ENCODE results near the gene COL4A2. TPM values are rescaled to one million over a fixed set of nuclear protein-coding genes. Genes with fewer than 3 reads are reported as not detected.

The COL4A2 gene
- total RNA-seq, 4 donors from 2014 or later, result 75.1 to 322 (median 115) TPM

GRCh38 chr13:110425444-110425780, 118.3 kb downstream of the COL4A2 start:
- no peaks in the 10 kb centered on the region for H3K36me3 ChIP-seq
- TF ChIP-seq POLR2AphosphoS5 (IDR thresholded peaks at IDR 0.05) (no peak), EP300 (IDR thresholded peaks at IDR 0.05; ENCODE audit: low read depth) (no peak), CTCF (IDR thresholded peaks at IDR 0.05) (no peak), POLR2A (IDR thresholded peaks at IDR 0.05) (no peak)
- H3K27me3 ChIP-seq, result peaks cover 6% of the 10 kb centered on the region
- H3K4me1 ChIP-seq, result peaks cover 0 to 22% (median 14%) of the 10 kb centered on the region in 4 donors
- DNase-seq, result no peak
- H3K9me3 ChIP-seq, result no peaks in the 10 kb centered on the region
- intact Hi-C loops (cut with DNase I; ENCODE audit: low total_unique reads) (no loop called here), in situ Hi-C loops (cut with MboI; ENCODE audit: low pct_ligation_motif_present in 1 of 4, low pct_unique_long_range_greater_than_20kb in 1 of 4, low sequenced_read_pairs in 3 of 4) (loop anchor here in 2 of 4 donors (10.0 kb wide), 1 partner anchor 201 kb away; no protein-coding TSS in a partner anchor)
- H3K27ac ChIP-seq, result peak overlapping the region; percentile 38 to 56 (median 42)
- no peak overlapping the region for H3K4me3 ChIP-seq
- 33 to 42% methylated on average over 1 to 8 of the region's 8 CpGs for WGBS, 2 donors (ENCODE audit: low coverage in 1 of 2)

GRCh38 chr13:110426735-110427134, 119.7 kb downstream of the COL4A2 start:
- Histone ChIP-seq H3K36me3 (no peaks in the 10 kb centered on the region), H3K27me3 (peaks cover 6% of the 10 kb centered on the region), H3K27ac (peak overlapping the region in 3 of 4 donors; percentile 10 to 37 (median 19)), H3K4me1 (peaks cover 0 to 21% (median 14%) of the 10 kb centered on the region in 4 donors), H3K4me3 (no peak overlapping the region), H3K9me3 (no peaks in the 10 kb centered on the region)
- intact Hi-C loops (cut with DNase I; ENCODE audit: low total_unique reads) (no loop called here), in situ Hi-C loops (cut with MboI; ENCODE audit: low pct_ligation_motif_present in 1 of 4, low pct_unique_long_range_greater_than_20kb in 1 of 4, low sequenced_read_pairs in 3 of 4) (loop anchor here in 2 of 4 donors (10.0 kb wide), 1 partner anchor 202 kb away; no protein-coding TSS in a partner anchor)
- WGBS, 2 donors (ENCODE audit: low coverage in 1 of 2), result 59 to 76% methylated on average over 4 of the region's 4 CpGs
- TF ChIP-seq POLR2A (IDR thresholded peaks at IDR 0.05), result no peak
- TF ChIP-seq EP300 (IDR thresholded peaks at IDR 0.05; ENCODE audit: low read depth), result no peak
- no peak for TF ChIP-seq CTCF (IDR thresholded peaks at IDR 0.05)
- TF ChIP-seq POLR2AphosphoS5 (IDR thresholded peaks at IDR 0.05), result no peak
- DNase-seq, result no peak

GRCh38 chr13:110428313-110428712, 121.2 kb downstream of the COL4A2 start:
- in situ Hi-C loops (cut with MboI; ENCODE audit: low pct_ligation_motif_present in 1 of 4, low pct_unique_long_range_greater_than_20kb in 1 of 4, low sequenced_read_pairs in 3 of 4), result loop anchor here in 2 of 4 donors (10.0 kb wide), 1 partner anchor 204 kb away; no protein-coding TSS in a partner anchor
- Histone ChIP-seq H3K27ac (no peak overlapping the region), H3K27me3 (peaks cover 6% of the 10 kb centered on the region), H3K36me3 (no peaks in the 10 kb centered on the region), H3K4me1 (peaks cover 0 to 21% (median 11%) of the 10 kb centered on the region in 4 donors), H3K9me3 (no peaks in the 10 kb centered on the region), H3K4me3 (no peak overlapping the region)
- intact Hi-C loops (cut with DNase I; ENCODE audit: low total_unique reads), result no loop called here
- no peak for TF ChIP-seq CTCF (IDR thresholded peaks at IDR 0.05)
- no peak for TF ChIP-seq POLR2AphosphoS5 (IDR thresholded peaks at IDR 0.05)
- TF ChIP-seq POLR2A (IDR thresholded peaks at IDR 0.05), result no peak
- no peak for TF ChIP-seq EP300 (IDR thresholded peaks at IDR 0.05; ENCODE audit: low read depth)
- no peak for DNase-seq
- WGBS, 2 donors (ENCODE audit: low coverage in 1 of 2), result 80 to 82% methylated on average over 1 to 13 of the region's 13 CpGs

- intact Hi-C loops (cut with DNase I; ENCODE audit: low total_unique reads) (no loop called here), in situ Hi-C loops (cut with MboI; ENCODE audit: low pct_ligation_motif_present in 1 of 4, low pct_unique_long_range_greater_than_20kb in 1 of 4, low sequenced_read_pairs in 3 of 4) (no loop called here)
- Histone ChIP-seq H3K4me3 (no peak overlapping the region), H3K36me3 (no peaks in the 10 kb centered on the region), H3K9me3 (no peaks in the 10 kb centered on the region), H3K27me3 (no peaks in the 10 kb centered on the region), H3K4me1 (peaks cover 0 to 9% (median under 1%) of the 10 kb centered on the region in 4 donors), H3K27ac (peak overlapping the region in 1 of 4 donors; percentile 29)
- no peak for DNase-seq
- TF ChIP-seq EP300 (IDR thresholded peaks at IDR 0.05; ENCODE audit: low read depth) (no peak), CTCF (IDR thresholded peaks at IDR 0.05) (no peak), POLR2AphosphoS5 (IDR thresholded peaks at IDR 0.05) (no peak), POLR2A (IDR thresholded peaks at IDR 0.05) (no peak)
- 87 to 92% methylated on average over 2 to 13 of the region's 13 CpGs for WGBS, 2 donors (ENCODE audit: low coverage in 1 of 2)
These were observed 123.6 kb downstream of the COL4A2 start for GRCh38 chr13:110430391-110431336.

Data from transverse colon (tissue), 4 donors.